Central memory CD8-positive, alpha-beta T cell (primary cell): ENCODE measurements around the gene ZSCAN5B.
"Not testable (repeated sequence)": the region's sequence is repeated elsewhere in the genome, so short reads cannot be mapped to it uniquely, and the experiment has no call there.

Experiments
- ATAC-seq: fragments of 150-1000 bp; cut with Tn5 transposase; replicated peaks from 2 replicates; pipeline ENCODE4 v1.10.0; 2022; ENCODE audit warnings: mild to moderate bottlenecking, moderate FRiP score, moderate number of reproducible peaks; ENCODE audit not compliant: poor library complexity, severe bottlenecking; ENCODE audit errors: extremely low read depth
- DNase-seq, 2 donors: peaks; one replicate each; pipeline ENCODE4 v3.0.0; 2021; ENCODE audit warnings: low spot score in 2 of 2
- H3K27ac Mint-ChIP-seq: one replicate; pipeline ENCODE4 v1.8.0; 2022; ENCODE audit warnings: low read depth, mild to moderate bottlenecking, moderate library complexity, mixed read lengths
- H3K27me3 Mint-ChIP-seq: one replicate; pipeline ENCODE4 v1.8.0; 2022; ENCODE audit warnings: mixed read lengths
- H3K36me3 Mint-ChIP-seq: one replicate; pipeline ENCODE4 v1.8.0; 2022; ENCODE audit warnings: mild to moderate bottlenecking, moderate library complexity, mixed read lengths; ENCODE audit not compliant: insufficient read depth
- H3K4me1 Mint-ChIP-seq: one replicate; pipeline ENCODE4 v1.8.0; 2022; ENCODE audit warnings: mixed read lengths
- H3K4me3 Mint-ChIP-seq: one replicate; pipeline ENCODE4 v1.8.0; 2022; ENCODE audit warnings: mild to moderate bottlenecking, moderate library complexity, mixed read lengths
- H3K9me3 Mint-ChIP-seq: one replicate; pipeline ENCODE4 v1.8.0; 2022; ENCODE audit warnings: mixed read lengths

The ZSCAN5B gene

GRCh38 chr19:56148955-56149655 is 48.5 kb downstream of the ZSCAN5B start:
- H3K4me3 Mint-ChIP-seq, DNase-seq, ATAC-seq, H3K27me3 Mint-ChIP-seq, H3K9me3 Mint-ChIP-seq, H3K27ac Mint-ChIP-seq, H3K36me3 Mint-ChIP-seq: not testable (repeated sequence)
- H3K4me1 Mint-ChIP-seq, result peaks cover 10% of the 10 kb centered on the region

GRCh38 chr19:56148096-56148495 is 49.5 kb downstream of the ZSCAN5B start:
- H3K4me3 Mint-ChIP-seq, result no peak overlapping the region
- H3K27me3 Mint-ChIP-seq, result no peaks in the 10 kb centered on the region
- peaks cover 12% of the 10 kb centered on the region for H3K4me1 Mint-ChIP-seq
- no peak overlapping the region for H3K27ac Mint-ChIP-seq
- DNase-seq (no peak), ATAC-seq (no peak)
- no peaks in the 10 kb centered on the region for H3K36me3 Mint-ChIP-seq
- H3K9me3 Mint-ChIP-seq, result no peaks in the 10 kb centered on the region

- Mint-ChIP-seq H3K9me3 (no peaks in the 10 kb centered on the region), H3K27me3 (no peaks in the 10 kb centered on the region), H3K4me3 (no peak overlapping the region), H3K36me3 (no peaks in the 10 kb centered on the region), H3K4me1 (peaks cover 17% of the 10 kb centered on the region), H3K27ac (no peak overlapping the region)
- DNase-seq (no peak), ATAC-seq (no peak)
These were observed 50.3 kb downstream of the ZSCAN5B start for GRCh38 chr19:56147307-56147706.

- Mint-ChIP-seq H3K9me3 (no peaks in the 10 kb centered on the region), H3K36me3 (no peaks in the 10 kb centered on the region), H3K27ac (no peak overlapping the region), H3K4me1 (peaks cover 20% of the 10 kb centered on the region), H3K4me3 (no peak overlapping the region), H3K27me3 (no peaks in the 10 kb centered on the region)
- DNase-seq (no peak), ATAC-seq (no peak)
These were observed 50.7 kb downstream of the ZSCAN5B start for GRCh38 chr19:56146904-56147303.

GRCh38 chr19:56145698-56146097 is 51.9 kb downstream of the ZSCAN5B start:
- DNase-seq, result no peak
- no peaks in the 10 kb centered on the region for H3K27me3 Mint-ChIP-seq
- ATAC-seq, result no peak

GRCh38 chr19:56144831-56145230 is 52.8 kb downstream of the ZSCAN5B start:
- no peaks in the 10 kb centered on the region for H3K9me3 Mint-ChIP-seq
- no peaks in the 10 kb centered on the region for H3K27me3 Mint-ChIP-seq
- peaks cover 3% of the 10 kb centered on the region for H3K36me3 Mint-ChIP-seq
- H3K27ac Mint-ChIP-seq, result peak overlapping the region; percentile 69
- peaks cover 38% of the 10 kb centered on the region for H3K4me1 Mint-ChIP-seq
- no peak for ATAC-seq
- no peak overlapping the region for H3K4me3 Mint-ChIP-seq
- DNase-seq, result no peak

More at GRCh38 chr19:56145698-56146097, 51.9 kb downstream of the ZSCAN5B start:
- Mint-ChIP-seq H3K4me3 (no peak overlapping the region), H3K36me3 (peaks cover 1% of the 10 kb centered on the region), H3K4me1 (peaks cover 29% of the 10 kb centered on the region), H3K9me3 (no peaks in the 10 kb centered on the region), H3K27ac (no peak overlapping the region)

- DNase-seq (no peak), ATAC-seq (no peak)
- H3K4me3 Mint-ChIP-seq, result no peak overlapping the region
- peaks cover 3% of the 10 kb centered on the region for H3K36me3 Mint-ChIP-seq
- H3K4me1 Mint-ChIP-seq, result peaks cover 41% of the 10 kb centered on the region
- no peaks in the 10 kb centered on the region for H3K9me3 Mint-ChIP-seq
- H3K27me3 Mint-ChIP-seq, result no peaks in the 10 kb centered on the region
- peak overlapping the region; percentile 69 for H3K27ac Mint-ChIP-seq
These were observed 53.2 kb downstream of the ZSCAN5B start for GRCh38 chr19:56144376-56144775.

- H3K27ac Mint-ChIP-seq, result no peak overlapping the region
- no peak for ATAC-seq
These were observed 54.6 kb downstream of the ZSCAN5B start for GRCh38 chr19:56142897-56143434.

GRCh38 chr19:56142087-56142787 is 55.3 kb downstream of the ZSCAN5B start:
- Mint-ChIP-seq H3K4me1 (peaks cover 41% of the 10 kb centered on the region), H3K9me3 (no peaks in the 10 kb centered on the region), H3K27me3 (no peaks in the 10 kb centered on the region), H3K27ac (no peak overlapping the region), H3K4me3 (peak overlapping the region; percentile 93), H3K36me3 (peaks cover 3% of the 10 kb centered on the region)
- no peak for ATAC-seq
- no peak for DNase-seq

More at GRCh38 chr19:56142897-56143434, 54.6 kb downstream of the ZSCAN5B start:
- no peak for DNase-seq
- Mint-ChIP-seq H3K36me3 (peaks cover 3% of the 10 kb centered on the region), H3K4me3 (peak overlapping the region; percentile 93), H3K9me3 (no peaks in the 10 kb centered on the region), H3K27me3 (no peaks in the 10 kb centered on the region), H3K4me1 (peaks cover 41% of the 10 kb centered on the region)

GRCh38 chr19:56141417-56141993 is 56.1 kb downstream of the ZSCAN5B start:
- H3K27ac Mint-ChIP-seq, result peak overlapping the region; percentile 96
- peaks cover 41% of the 10 kb centered on the region for H3K4me1 Mint-ChIP-seq
- no peaks in the 10 kb centered on the region for H3K27me3 Mint-ChIP-seq
- H3K4me3 Mint-ChIP-seq, result peak overlapping the region; percentile 93
- H3K9me3 Mint-ChIP-seq, result no peaks in the 10 kb centered on the region
- DNase-seq, result peak; percentile 25 to 29
- H3K36me3 Mint-ChIP-seq, result peaks cover 3% of the 10 kb centered on the region
- no peak for ATAC-seq

- H3K4me3 Mint-ChIP-seq, result peak within 1 kb of the TSS; percentile 93
- peaks cover 41% of the 10 kb centered on the region for H3K4me1 Mint-ChIP-seq
- DNase-seq (peak; percentile 96 to 99), ATAC-seq (peak; percentile 94)
- peaks cover 3% of the 10 kb centered on the region for H3K36me3 Mint-ChIP-seq
- no peaks in the 10 kb centered on the region for H3K9me3 Mint-ChIP-seq
- H3K27me3 Mint-ChIP-seq, result no peaks in the 10 kb centered on the region
- H3K27ac Mint-ChIP-seq, result peak within 1 kb of the TSS; percentile 96
These were observed 56.8 kb downstream of the ZSCAN5B start, which contains the start of gene ZNF444 for GRCh38 chr19:56140583-56141416. Gene ZNF444 (plus strand): TSS chr19:56141287. CDS start chr19:56146912, 5,625 bp downstream.
